GM18951 (cell line): Measurements from ENCODE around the gene HLA-G.

Source experiments
- POLR2A ChIP-seq: IDR thresholded peaks from 4 replicates; pipeline ENCODE4 v1.6.1; 2011; ENCODE audit warnings: mild to moderate bottlenecking; ENCODE audit not compliant: insufficient read length, insufficient read depth; ENCODE audit errors: extremely low read depth
- in situ Hi-C: fragments of 300-500 bp; cut with MboI; formaldehyde crosslinking; loops from one replicate; pipeline ENCODE4 v1.12.0; 2022; ENCODE audit warnings: low sequenced_read_pairs, mixed read lengths, inconsistent platforms; ENCODE audit not compliant: unreplicated experiment

HLA-G gene

GRCh38 chr6:29829766-29830165, 2.1 kb downstream of the HLA-G start:
- TF ChIP-seq POLR2A = no peak
- in situ Hi-C loops = no loop called here

- no peak for TF ChIP-seq POLR2A
- in situ Hi-C loops = no loop called here
These were observed 2.8 kb downstream of the HLA-G start for GRCh38 chr6:29830409-29830808.

GRCh38 chr6:29831776-29832175, 4.2 kb downstream of the HLA-G start:
- TF ChIP-seq POLR2A = no peak
- in situ Hi-C loops = no loop called here

- TF ChIP-seq POLR2A = no peak
- in situ Hi-C loops = loop anchor here (5.0 kb wide), 1 partner anchor 132 kb away; no protein-coding TSS in a partner anchor
These were observed 7.2 kb downstream of the HLA-G start for GRCh38 chr6:29834564-29835436.

GRCh38 chr6:29839917-29840316, 12.3 kb downstream of the HLA-G start:
- TF ChIP-seq POLR2A = no peak
- in situ Hi-C loops = loop anchor here (5.0 to 10.0 kb wide), 2 partner anchors 138 to 165 kb away; no protein-coding TSS in a partner anchor

- no peak for TF ChIP-seq POLR2A
- in situ Hi-C loops = loop anchor here (10.0 kb wide), 1 partner anchor 164 kb away; no protein-coding TSS in a partner anchor
These were observed 13.4 kb downstream of the HLA-G start for GRCh38 chr6:29841030-29841429.

- in situ Hi-C loops = loop anchor here (10.0 kb wide), 1 partner anchor 159 kb away; no protein-coding TSS in a partner anchor
- TF ChIP-seq POLR2A = no peak
These were observed 17.9 kb downstream of the HLA-G start for GRCh38 chr6:29845405-29846006.

GRCh38 chr6:29847871-29848630, 20.4 kb downstream of the HLA-G start:
- in situ Hi-C loops = loop anchor here (10.0 kb wide), 1 partner anchor 157 kb away; no protein-coding TSS in a partner anchor
- no peak for TF ChIP-seq POLR2A

GRCh38 chr6:29850011-29850553, 22.5 kb downstream of the HLA-G start:
- no peak for TF ChIP-seq POLR2A
- in situ Hi-C loops = loop anchor here (25.0 kb wide), 1 partner anchor 337 kb away; no protein-coding TSS in a partner anchor

- TF ChIP-seq POLR2A = no peak
- in situ Hi-C loops = loop anchor here (25.0 kb wide), 1 partner anchor 336 kb away; no protein-coding TSS in a partner anchor
These were observed 23.6 kb downstream of the HLA-G start for GRCh38 chr6:29851190-29851589.

- TF ChIP-seq POLR2A = no peak
- in situ Hi-C loops = loop anchor here (25.0 kb wide), 1 partner anchor 334 kb away; no protein-coding TSS in a partner anchor
These were observed 25.6 kb downstream of the HLA-G start for GRCh38 chr6:29853245-29853644.

GRCh38 chr6:29858006-29858405, 30.4 kb downstream of the HLA-G start:
- in situ Hi-C loops = loop anchor here (25.0 kb wide), 1 partner anchor 329 kb away; no protein-coding TSS in a partner anchor
- TF ChIP-seq POLR2A = no peak
